Measurements from ENCODE around the gene BCL2L1.

- TF ChIP-seq POLR2AphosphoS5 (IDR thresholded peaks at IDR 0.05; ENCODE audit: insufficient read depth in 1 of 2, low read depth in 1 of 2) (no peak), CTCF (IDR thresholded peaks at IDR 0.05) (no peak)
Measured at GRCh38 chr20:31705191-31705590, 17.5 kb downstream of the BCL2L1 start.

Measured in vagina (tissue), 2 donors.